WTC11 (cell line): Measurements from ENCODE around the gene CARD11. TPM values are rescaled to one million over a fixed set of nuclear protein-coding genes. Genes with fewer than 3 reads are reported as not detected.

Experiments
- ATAC-seq: fragments of 200-7000 bp; cut with Tn5 transposase; 2 replicates; pipeline ENCODE4 v1.10.0; 2021; ENCODE audit warnings: mild to moderate bottlenecking, moderate library complexity
- CTCF ChIA-PET: fragments of 300-600 bp; sonication (Branson Sonifier 250); formaldehyde crosslinking; loops from one replicate; lab custom pipeline; 2021; ENCODE audit warnings: antibody characterized with exemption; lab: Charles Lee
- POLR2A ChIA-PET: fragments of 350-600 bp; sonication (Branson Sonifier 250); formaldehyde crosslinking; loops from one replicate; lab custom pipeline; 2021; ENCODE audit warnings: antibody characterized with exemption; lab: Charles Lee
- DNase-seq: peaks from one replicate; pipeline ENCODE4 v3.0.0; 2021; ENCODE audit warnings: low spot score
- H3K27ac Mint-ChIP-seq: 2 replicates; pipeline ENCODE4 v1.8.0; 2021; ENCODE audit warnings: mixed read lengths
- H3K27me3 Mint-ChIP-seq: 2 replicates; pipeline ENCODE4 v1.8.0; 2021; ENCODE audit warnings: low read depth, mild to moderate bottlenecking, moderate library complexity, mixed read lengths
- H3K36me3 Mint-ChIP-seq: 2 replicates; pipeline ENCODE4 v1.8.0; 2021; ENCODE audit warnings: mixed read lengths
- H3K4me1 Mint-ChIP-seq: 2 replicates; pipeline ENCODE4 v1.8.0; 2022; ENCODE audit warnings: mixed read lengths
- H3K4me3 Mint-ChIP-seq: 2 replicates; pipeline ENCODE4 v1.8.0; 2021; ENCODE audit warnings: mild to moderate bottlenecking, moderate library complexity, mixed read lengths
- H3K9me3 Mint-ChIP-seq: 2 replicates; pipeline ENCODE4 v1.8.0; 2021; ENCODE audit warnings: mixed read lengths
- AR ChIP-seq: fragments of 250-450 bp; sonication (Bioruptor Pico); IDR thresholded peaks from 2 replicates; pipeline ENCODE4 v1.9.0; 2021; ENCODE audit warnings: mild to moderate bottlenecking
- CREM ChIP-seq: sonication (generic); formaldehyde crosslinking; IDR thresholded peaks from 2 replicates; pipeline ENCODE4 v1.8.1; 2022; ENCODE audit warnings: mild to moderate bottlenecking, missing genetic modification reagents, moderate library complexity
- E2F1 ChIP-seq: sonication (generic); formaldehyde crosslinking; IDR thresholded peaks from 2 replicates; pipeline ENCODE4 v1.8.0; 2022; ENCODE audit warnings: mild to moderate bottlenecking, missing genetic modification reagents
- E2F5 ChIP-seq: sonication (generic); formaldehyde crosslinking; IDR thresholded peaks from 2 replicates; pipeline ENCODE4 v1.8.1; 2022; ENCODE audit warnings: mild to moderate bottlenecking, moderate library complexity, missing genetic modification reagents
- FOXK1 ChIP-seq: sonication (generic); formaldehyde crosslinking; IDR thresholded peaks from 2 replicates; pipeline ENCODE4 v1.8.0; 2022; ENCODE audit warnings: mild to moderate bottlenecking, moderate library complexity, missing genetic modification reagents
- FOXP4 ChIP-seq: sonication (generic); formaldehyde crosslinking; IDR thresholded peaks from 2 replicates; pipeline ENCODE4 v1.8.0; 2022; ENCODE audit warnings: mild to moderate bottlenecking, missing genetic modification reagents
- IRF1 ChIP-seq: sonication (generic); formaldehyde crosslinking; IDR thresholded peaks from 2 replicates; pipeline ENCODE4 v1.8.0; 2023; ENCODE audit warnings: missing genetic modification reagents
- JUN ChIP-seq: sonication (generic); formaldehyde crosslinking; IDR thresholded peaks from 2 replicates; pipeline ENCODE4 v1.8.0; 2023; ENCODE audit warnings: mild to moderate bottlenecking, missing genetic modification reagents
- MLX ChIP-seq: sonication (generic); formaldehyde crosslinking; IDR thresholded peaks from 2 replicates; pipeline ENCODE4 v1.8.1; 2023; ENCODE audit warnings: mild to moderate bottlenecking, missing genetic modification reagents, moderate library complexity
- MXD4 ChIP-seq: fragments of 250-450 bp; sonication (Bioruptor Pico); IDR thresholded peaks from 2 replicates; pipeline ENCODE4 v1.8.0; 2021; ENCODE audit warnings: mild to moderate bottlenecking, moderate library complexity, borderline replicate concordance
- PREB ChIP-seq: sonication (generic); formaldehyde crosslinking; IDR thresholded peaks from 2 replicates; pipeline ENCODE4 v1.8.1; 2022; ENCODE audit warnings: mild to moderate bottlenecking, missing genetic modification reagents, moderate library complexity, borderline replicate concordance
- SMAD4 ChIP-seq: sonication (generic); formaldehyde crosslinking; IDR thresholded peaks from 2 replicates; pipeline ENCODE4 v1.8.0; 2022; ENCODE audit warnings: mild to moderate bottlenecking, missing genetic modification reagents
- SOX15 ChIP-seq: fragments of 250-450 bp; sonication (Bioruptor Pico); IDR thresholded peaks from 2 replicates; pipeline ENCODE4 v1.9.0; 2021; ENCODE audit warnings: mild to moderate bottlenecking
- SP1 ChIP-seq: sonication (generic); formaldehyde crosslinking; conservative IDR thresholded peaks from 2 replicates; pipeline ENCODE4 v1.8.1; 2022; ENCODE audit warnings: missing genetic modification reagents
- TCF7 ChIP-seq: sonication (generic); formaldehyde crosslinking; IDR thresholded peaks from 2 replicates; pipeline ENCODE4 v1.8.0; 2022; ENCODE audit warnings: mild to moderate bottlenecking, low read depth, missing genetic modification reagents, moderate library complexity
- TP53 ChIP-seq: sonication (generic); formaldehyde crosslinking; IDR thresholded peaks from 2 replicates; pipeline ENCODE4 v1.8.1; 2023; ENCODE audit warnings: mild to moderate bottlenecking, missing genetic modification reagents
- ZNF317 ChIP-seq: sonication (generic); formaldehyde crosslinking; IDR thresholded peaks from 2 replicates; pipeline ENCODE4 v1.8.1; 2023; ENCODE audit warnings: low read depth, mild to moderate bottlenecking, moderate library complexity, missing genetic modification reagents, borderline replicate concordance
- ZNF416 ChIP-seq: fragments of 250-450 bp; sonication (Bioruptor Pico); IDR thresholded peaks from 2 replicates; pipeline ENCODE4 v1.9.0; 2021; ENCODE audit warnings: mild to moderate bottlenecking, inconsistent platforms
- total RNA-seq: library from RNA; stranded (reverse); gene quantifications from 3 replicates; pipeline ENCODE4 v1.2.3, GENCODE V29; 2021

CARD11 gene
- total RNA-seq, 1 experiment from 2014 or later = 40.8 TPM

- CTCF ChIA-PET = no interaction called here
- no peaks in the 10 kb centered on the region; the same call in 1 of the 2 replicates for H3K27me3 Mint-ChIP-seq
Measured at GRCh38 chr7:2953099-2953498, 90.6 kb downstream of the CARD11 start.

More at GRCh38 chr7:2953099-2953498, 90.6 kb downstream of the CARD11 start:
- H3K36me3 Mint-ChIP-seq = peaks cover 42% of the 10 kb centered on the region
- DNase-seq (no peak), ATAC-seq (no peak)
- H3K4me1 Mint-ChIP-seq = peaks cover 15% of the 10 kb centered on the region
- TF ChIP-seq E2F1 (CRISPR knock-in tag) (no peak), TCF7 (CRISPR knock-in tag) (no peak), IRF1 (no peak), TP53 (CRISPR knock-in tag) (no peak), SMAD4 (CRISPR knock-in tag) (no peak), ZNF317 (CRISPR knock-in tag) (no peak), FOXP4 (no peak), SP1 (no peak), ZNF416 (CRISPR knock-in tag) (no peak), SOX15 (CRISPR knock-in tag) (no peak), JUN (CRISPR knock-in tag) (no peak), AR (no peak), PREB (CRISPR knock-in tag) (no peak), CREM (CRISPR knock-in tag) (no peak), FOXK1 (CRISPR knock-in tag) (no peak), E2F5 (no peak), MXD4 (CRISPR knock-in tag) (no peak), MLX (CRISPR knock-in tag) (no peak)
- peak overlapping the region; percentile 65; the same call in 1 of the 2 replicates for H3K27ac Mint-ChIP-seq
- H3K9me3 Mint-ChIP-seq = peaks cover 36% of the 10 kb centered on the region
- H3K4me3 Mint-ChIP-seq = no peak overlapping the region
- POLR2A ChIA-PET = no interaction called here
